Ishikawa (cell line): ENCODE data around the gene HS3ST2.

Experiments
- CEBPB ChIP-seq: IDR thresholded peaks from 2 replicates; pipeline ENCODE4 v1.6.1; 2012
- EP300 ChIP-seq: IDR thresholded peaks from 2 replicates; pipeline ENCODE4 v1.6.1; 2012; ENCODE audit warnings: borderline replicate concordance

DNA sequence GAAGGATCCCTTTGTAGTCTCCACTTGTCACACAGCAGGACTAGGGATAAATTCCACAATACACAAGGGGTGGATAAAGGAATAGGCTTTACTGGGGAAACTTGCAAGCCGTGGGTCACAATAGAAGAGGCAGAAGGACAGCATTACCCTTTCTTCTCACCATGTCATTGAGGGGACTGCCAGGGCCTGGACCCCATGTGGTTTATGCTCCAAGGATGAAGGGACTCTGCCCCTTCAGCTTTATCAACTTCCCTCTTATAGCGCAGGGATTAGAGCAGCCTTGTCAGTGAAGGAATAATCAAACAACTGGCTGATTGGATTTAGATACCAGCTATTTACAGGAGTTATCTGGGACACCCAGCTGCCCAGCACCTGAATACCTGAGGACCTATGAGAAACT is 89.8 kb downstream of the HS3ST2 start:
- TF ChIP-seq EP300 (no peak), CEBPB (no peak)
